Right ventricle myocardium superior (tissue), 1 donor: ENCODE results near the gene BRIP1. TPM values are rescaled to one million over a fixed set of nuclear protein-coding genes. Genes with fewer than 3 reads are reported as not detected.
"Not testable (repeated sequence)": the region's sequence is repeated elsewhere in the genome, so short reads cannot be mapped to it uniquely, and the experiment has no call there.

Experiments
- ATAC-seq: fragments of 200-7000 bp; cut with Tn5 transposase; one replicate; pipeline ENCODE4 v1.9.1; 2020; ENCODE audit warnings: mild to moderate bottlenecking; ENCODE audit not compliant: poor library complexity
- DNase-seq: peaks from one replicate; pipeline ENCODE4 v3.0.0-alpha.2; 2020
- intact Hi-C: fragments of 100-400 bp; cut with DNase I; formaldehyde crosslinking; loops from one replicate; pipeline ENCODE4 v1.11.2; 2022
- total RNA-seq: library from RNA; stranded (reverse); fragmentation: NEBNext Ultra II Directional; extraction: Animal tissue kit (Norgen Biotek cat#: 25700); gene quantifications from one replicate; pipeline ENCODE4 v1.2.1, GENCODE V29; 2021
- donor health status: DM: no; HTN: yes; CAD: no; lungs with severe emphysema.

Gene BRIP1
- total RNA-seq, 1 donor from 2014 or later, result 0.22 TPM

- DNase-seq (no peak), ATAC-seq (no peak)
- intact Hi-C loops, result no loop called here
Observed at GRCh38 chr17:61872099-61872498, 8.8 kb upstream of the BRIP1 start.

- intact Hi-C loops, result no loop called here
- DNase-seq (no peak), ATAC-seq (no peak)
Observed at GRCh38 chr17:61869138-61869537, 5.8 kb upstream of the BRIP1 start.

- DNase-seq, result no peak
- ATAC-seq, result no peak
- intact Hi-C loops, result no loop called here
Observed at GRCh38 chr17:61868074-61868473, 4.7 kb upstream of the BRIP1 start.

- DNase-seq (no peak), ATAC-seq (no peak)
- intact Hi-C loops, result no loop called here
Observed at GRCh38 chr17:61867033-61867432, 3.7 kb upstream of the BRIP1 start.

GRCh38 chr17:61863801-61864126 lies 436 bp upstream of the BRIP1 start:
- ATAC-seq, result peak; percentile 76
- no peak for DNase-seq
- intact Hi-C loops, result no loop called here

- DNase-seq (no peak), ATAC-seq (no peak)
- intact Hi-C loops, result no loop called here
Observed at GRCh38 chr17:61862105-61862574, 1.2 kb downstream of the BRIP1 start.

- intact Hi-C loops, DNase-seq, ATAC-seq: not testable (repeated sequence)
Observed at GRCh38 chr17:61860397-61860796, 2.9 kb downstream of the BRIP1 start.

- ATAC-seq (no peak), DNase-seq (no peak)
- intact Hi-C loops, result no loop called here
Observed at GRCh38 chr17:61856035-61856434, 7.3 kb downstream of the BRIP1 start.

GRCh38 chr17:61852857-61853256 lies 10.5 kb downstream of the BRIP1 start:
- intact Hi-C loops, result no loop called here
- DNase-seq (no peak), ATAC-seq (no peak)

GRCh38 chr17:61849674-61850073 lies 13.7 kb downstream of the BRIP1 start:
- ATAC-seq (no peak), DNase-seq (no peak)
- intact Hi-C loops, result no loop called here

- ATAC-seq (no peak), DNase-seq (no peak)
- intact Hi-C loops, result no loop called here
Observed at GRCh38 chr17:61848896-61849295, 14.4 kb downstream of the BRIP1 start.

- DNase-seq (no peak), ATAC-seq (no peak)
- intact Hi-C loops, result no loop called here
Observed at GRCh38 chr17:61848247-61848646, 15.1 kb downstream of the BRIP1 start.

- ATAC-seq (no peak), DNase-seq (no peak)
- intact Hi-C loops, result no loop called here
Observed at GRCh38 chr17:61847659-61848058, 15.7 kb downstream of the BRIP1 start.

GRCh38 chr17:61846761-61847375 lies 16.5 kb downstream of the BRIP1 start:
- intact Hi-C loops, result no loop called here
- ATAC-seq, result no peak
- no peak for DNase-seq

GRCh38 chr17:61846088-61846487 lies 17.2 kb downstream of the BRIP1 start:
- ATAC-seq (no peak), DNase-seq (no peak)
- intact Hi-C loops, result no loop called here

GRCh38 chr17:61843435-61843834 lies 19.9 kb downstream of the BRIP1 start:
- DNase-seq (no peak), ATAC-seq (no peak)

GRCh38 chr17:61842899-61843298 lies 20.4 kb downstream of the BRIP1 start:
- DNase-seq (no peak), ATAC-seq (no peak)
- intact Hi-C loops, result no loop called here

More at GRCh38 chr17:61843435-61843834, 19.9 kb downstream of the BRIP1 start:
- intact Hi-C loops, result no loop called here

- DNase-seq (no peak), ATAC-seq (no peak)
- intact Hi-C loops, result no loop called here
Observed at GRCh38 chr17:61839300-61839786, 24.0 kb downstream of the BRIP1 start.

GRCh38 chr17:61837175-61838051 lies 25.9 kb downstream of the BRIP1 start:
- intact Hi-C loops, result no loop called here
- no peak for ATAC-seq
- DNase-seq, result peak; percentile 50
